GM12878 (cell line): ENCODE data around the gene UBE2C. TPM values are rescaled to one million over a fixed set of nuclear protein-coding genes. Genes with fewer than 3 reads are reported as not detected.

Experiments
- ATAC-seq: fragments of 200-7000 bp; cut with Tn5 transposase; 3 replicates; pipeline ENCODE4 v1.9.1; 2020; ENCODE audit warnings: mild to moderate bottlenecking, moderate library complexity
- BruUV-seq: library from RNA; stranded (reverse); fragments of 400-500 nt; replicated peaks from 2 replicates; lab custom pipeline; 2021; lab: Mats Ljungman, UMichigan
- CTCF ChIA-PET: fragments of 300-600 bp; sonication (Branson Sonifier 250); formaldehyde crosslinking; extraction: SDS; loops from one replicate; lab custom pipeline; 2021; ENCODE audit warnings: inconsistent platforms; lab: Yijun Ruan, JAX
- POLR2A ChIA-PET: fragments of 350-600 bp; formaldehyde crosslinking; extraction: SDS; loops from one replicate; lab custom pipeline; 2021; ENCODE audit warnings: inconsistent platforms; lab: Charles Lee
- RAD21 ChIA-PET: fragments of 300-600 bp; sonication (Branson Sonifier 250); formaldehyde crosslinking; loops from one replicate; lab custom pipeline; 2023; ENCODE audit warnings: antibody characterized with exemption; ENCODE audit not compliant: unreplicated experiment; lab: Charles Lee
- SMC1A ChIA-PET: fragments of 300-600 bp; sonication (Branson Sonifier 250); formaldehyde crosslinking; loops from one replicate; lab custom pipeline; 2023; ENCODE audit not compliant: unreplicated experiment, uncharacterized antibody; lab: Charles Lee
- DNase-seq: peaks from one replicate; pipeline ENCODE4 v3.0.0-alpha.2; 2011; ENCODE audit warnings: low read depth, low spot score
- FAIRE-seq: peaks from 3 replicates; lab custom pipeline; 2011; peaks lifted over from hg19 to GRCh38; lab: Jason Lieb, UNC
- H2AFZ ChIP-seq: 2 replicates; pipeline ENCODE4 v1.6.0; 2011; ENCODE audit warnings: low read depth, low read length, control low read depth; ENCODE audit not compliant: control insufficient read depth
- H3K27ac ChIP-seq: 2 replicates; pipeline ENCODE4 v1.5.1; 2011; ENCODE audit warnings: control low read depth; ENCODE audit not compliant: control insufficient read depth, insufficient read depth
- H3K27me3 ChIP-seq, 2 experiments: replicated peaks in 1 of 2; 2 replicates each; pipeline versions ENCODE4 v1.6.0 to v1.6.1; 2011; ENCODE audit warnings: low read length in 1 of 2; ENCODE audit not compliant: control insufficient read depth in 2 of 2, insufficient read depth in 2 of 2
- H3K36me3 ChIP-seq, 2 experiments: 2 replicates each; pipeline ENCODE4 v1.5.1; 2011; ENCODE audit warnings: low read length in 1 of 2; ENCODE audit not compliant: control insufficient read depth in 2 of 2, insufficient read depth in 2 of 2
- H3K4me1 ChIP-seq: 2 replicates; pipeline ENCODE4 v1.6.1; 2011; ENCODE audit warnings: mild to moderate bottlenecking, low read length, moderate library complexity, mixed read lengths; ENCODE audit not compliant: control insufficient read depth, insufficient read depth
- H3K4me2 ChIP-seq: 2 replicates; pipeline ENCODE4 v1.6.0; 2011; ENCODE audit warnings: control low read depth; ENCODE audit not compliant: control insufficient read depth, insufficient read depth
- H3K4me3 ChIP-seq: fragments of 200-600 bp; sonication (generic); 2 replicates; pipeline ENCODE4 v1.5.1; 2016
- H3K79me2 ChIP-seq: 2 replicates; pipeline ENCODE4 v1.6.0; 2011; ENCODE audit warnings: low read length; ENCODE audit not compliant: control insufficient read depth, insufficient read depth
- H3K9ac ChIP-seq: 2 replicates; pipeline ENCODE4 v1.8.0; 2011; ENCODE audit warnings: low read length, control low read depth, mixed read lengths; ENCODE audit not compliant: control insufficient read depth, insufficient read depth
- H3K9me3 ChIP-seq: replicated peaks from 3 replicates; pipeline ENCODE4 v1.5.1; 2011; ENCODE audit warnings: mild to moderate bottlenecking, low read length; ENCODE audit not compliant: control insufficient read depth, insufficient read depth
- H4K20me1 ChIP-seq: 2 replicates; pipeline ENCODE4 v1.6.0; 2011; ENCODE audit not compliant: control insufficient read depth, insufficient read depth
- BCL11A ChIP-seq: IDR thresholded peaks from 2 replicates; pipeline ENCODE4 v1.6.1; 2011; ENCODE audit warnings: low read depth, low read length
- CHD2 ChIP-seq: IDR thresholded peaks from 2 replicates; pipeline ENCODE4 v1.6.1; 2011; ENCODE audit warnings: low read depth, low read length, improper control_type of control experiment, borderline replicate concordance
- CHD4 ChIP-seq: fragments of 200-600 bp; sonication (generic); IDR thresholded peaks from 2 replicates; pipeline ENCODE4 v1.6.1; 2016; ENCODE audit warnings: mild to moderate bottlenecking
- EZH2 ChIP-seq: IDR thresholded peaks from 2 replicates; pipeline ENCODE4 v1.6.1; 2012; ENCODE audit warnings: low read depth, mild to moderate bottlenecking, control low read depth, inconsistent platforms, low read length, borderline replicate concordance; ENCODE audit not compliant: control insufficient read depth
- FOS ChIP-seq: IDR thresholded peaks from 3 replicates; pipeline ENCODE4 v1.6.1; 2011; ENCODE audit warnings: borderline replicate concordance; ENCODE audit not compliant: insufficient read length; ENCODE audit errors: extremely low read depth
- KLF5 ChIP-seq: fragments of 450-650 bp; IDR thresholded peaks from 2 replicates; pipeline ENCODE4 v1.6.1; 2014; ENCODE audit warnings: mild to moderate bottlenecking; ENCODE audit not compliant: partially characterized antibody
- MTA2 ChIP-seq: fragments of 450-650 bp; IDR thresholded peaks from 2 replicates; pipeline ENCODE4 v1.6.1; 2016; ENCODE audit warnings: low read depth, mild to moderate bottlenecking, moderate library complexity
- NRF1 ChIP-seq: conservative IDR thresholded peaks from 2 replicates; pipeline ENCODE4 v1.6.1; 2011; ENCODE audit warnings: mild to moderate bottlenecking, low read depth, low read length, improper control_type of control experiment
- RUNX3 ChIP-seq: IDR thresholded peaks from 2 replicates; pipeline ENCODE4 v1.6.1; 2012; ENCODE audit warnings: low read length, inconsistent platforms
- SIX5 ChIP-seq: IDR thresholded peaks from 2 replicates; pipeline ENCODE4 v1.6.1; 2011; ENCODE audit warnings: mild to moderate bottlenecking, low read depth, low read length, moderate library complexity; ENCODE audit not compliant: severe bottlenecking
- TCF12 ChIP-seq: IDR thresholded peaks from 2 replicates; pipeline ENCODE4 v1.6.1; 2011; ENCODE audit warnings: low read depth, mild to moderate bottlenecking, low read length
- TCF3 ChIP-seq: IDR thresholded peaks from 2 replicates; pipeline ENCODE4 v1.6.1; 2012; ENCODE audit warnings: low read depth, mild to moderate bottlenecking, low read length, borderline replicate concordance; ENCODE audit not compliant: insufficient read depth
- YY1 ChIP-seq: IDR thresholded peaks from 2 replicates; pipeline ENCODE4 v1.6.1; 2011; ENCODE audit warnings: low read depth, mild to moderate bottlenecking, low read length
- WGBS: methylation state at CpG from one replicate; pipeline ENCODE4 v1.1.6; 2016; ENCODE audit warnings: low lambda C conversion rate; ENCODE audit not compliant: insufficient replicate concordance, insufficient coverage; ENCODE audit errors: missing lambda C conversion rate; 5-methylcytosine and 5-hydroxymethylcytosine counted together
- in situ Hi-C: fragments of 300-500 bp; cut with MboI; formaldehyde crosslinking; loops from 9 replicates; pipeline ENCODE4 v1.14.3; 2018; ENCODE audit warnings: mixed read lengths
- intact Hi-C: fragments of 100-400 bp; cut with micrococcal nuclease; formaldehyde crosslinking; loops from one replicate; pipeline ENCODE4 v1.14.2; 2022; ENCODE audit not compliant: unreplicated experiment
- polyA plus RNA-seq, 11 experiments: library from polyadenylated mRNA; depleted of rRNA in 4 of 11; unstranded in 6 of 11; stranded (reverse) in 5 of 11; fragments of >200 nt; fragmentation: Nextera tagmentation in 4 of 11; fragmentation: Illumina TruSeq in 1 of 11; extraction: Ambion mirVana in 4 of 11; extraction: Trizol in 1 of 11; gene quantifications; 1 replicate in 1 of 11; 2 replicates in 10 of 11; pipeline versions ENCODE4 v1.2.1 to v1.2.3, GENCODE V29; 2011 to 2016; ENCODE audit warnings: inconsistent platforms in 2 of 11, missing spikeins in 2 of 11, low read depth in 1 of 11
- total RNA-seq, 4 experiments: library from RNA; depleted of rRNA in 3 of 4; stranded (reverse); fragments of >200 nt in 3 of 4; fragmentation: Illumina TruSeq in 1 of 4; extraction: Trizol in 1 of 4; gene quantifications; 2 replicates each; pipeline versions ENCODE4 v1.2.1 to v1.2.3, GENCODE V29; 2013 to 2021
- TF ChIP-seq, protein P1 (sequence below): fragments of 450-650 bp; IDR thresholded peaks from 2 replicates; pipeline ENCODE4 v1.6.1; 2014; ENCODE audit warnings: mild to moderate bottlenecking
- TF ChIP-seq, protein P2 (sequence below): IDR thresholded peaks from 2 replicates; pipeline ENCODE4 v1.6.1; 2012; ENCODE audit warnings: low read depth, low read length, improper control_type of control experiment
- TF ChIP-seq, protein P3 (sequence below): IDR thresholded peaks from 2 replicates; pipeline ENCODE4 v1.6.1; 2012; ENCODE audit warnings: mild to moderate bottlenecking, low read depth, low read length
- TF ChIP-seq, protein P4 (sequence below): fragments of 450-650 bp; IDR thresholded peaks from 2 replicates; pipeline ENCODE4 v1.6.1; 2017; ENCODE audit warnings: mild to moderate bottlenecking

UBE2C gene
- total and polyA plus RNA-seq, 10 of the 15 experiments (the other 5 are each of a cell fraction or from before 2014, with no cell fraction given), result 86.2 to 412 (median 176) TPM

DNA sequence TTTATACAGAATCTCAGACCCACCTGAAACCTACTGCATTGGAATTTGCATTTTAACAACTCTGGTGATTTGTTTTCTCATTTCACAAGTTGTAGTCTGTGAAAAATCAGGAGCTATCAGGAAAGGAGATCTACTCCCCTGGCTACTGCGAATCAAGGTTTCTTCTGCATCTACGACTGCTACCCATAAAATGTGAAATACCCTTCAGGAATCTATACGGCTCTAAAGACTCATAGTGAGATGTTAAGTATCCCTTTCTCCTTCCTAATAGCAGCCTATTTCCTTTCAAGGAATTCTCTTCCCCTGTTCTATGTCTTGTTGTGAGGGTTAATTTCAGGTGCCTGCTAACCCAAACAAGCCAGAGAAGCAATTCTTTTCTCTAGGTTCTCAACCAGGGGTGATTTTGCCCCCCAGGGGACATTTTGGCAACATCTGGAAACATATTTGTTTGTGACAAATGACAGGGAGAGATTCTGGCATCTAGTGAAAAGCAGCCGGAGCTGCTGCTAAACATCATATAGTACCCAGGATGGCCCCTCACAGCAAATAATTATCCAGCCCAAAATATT lies 47.1 kb upstream of the UBE2C start:
- H3K4me2 ChIP-seq, result no peak overlapping the region; the same call in 1 of the 2 replicates
- WGBS, result 58% methylated on average over 4 of the region's 4 CpGs
- H3K4me3 ChIP-seq, result no peak overlapping the region
- H3K4me1 ChIP-seq, result peaks cover 8% of the 10 kb centered on the region; the same call in 1 of the 2 replicates
- H3K27me3 ChIP-seq, result no peaks in the 10 kb centered on the region
- intact Hi-C loops (no loop called here), in situ Hi-C loops (no loop called here)
- BruUV-seq, result no TSS peak
- CTCF ChIA-PET, result no interaction called here
- no peaks in the 10 kb centered on the region for H3K79me2 ChIP-seq
- no peaks in the 10 kb centered on the region for H3K36me3 ChIP-seq
- H2AFZ ChIP-seq, result no peak overlapping the region
- TF ChIP-seq TCF12, result no peak
- TF ChIP-seq FOS, result no peak
- TF ChIP-seq MTA2, result no peak
- TF ChIP-seq NRF1, result no peak
- TF ChIP-seq KLF5, result no peak
- TF ChIP-seq, protein P1, sequence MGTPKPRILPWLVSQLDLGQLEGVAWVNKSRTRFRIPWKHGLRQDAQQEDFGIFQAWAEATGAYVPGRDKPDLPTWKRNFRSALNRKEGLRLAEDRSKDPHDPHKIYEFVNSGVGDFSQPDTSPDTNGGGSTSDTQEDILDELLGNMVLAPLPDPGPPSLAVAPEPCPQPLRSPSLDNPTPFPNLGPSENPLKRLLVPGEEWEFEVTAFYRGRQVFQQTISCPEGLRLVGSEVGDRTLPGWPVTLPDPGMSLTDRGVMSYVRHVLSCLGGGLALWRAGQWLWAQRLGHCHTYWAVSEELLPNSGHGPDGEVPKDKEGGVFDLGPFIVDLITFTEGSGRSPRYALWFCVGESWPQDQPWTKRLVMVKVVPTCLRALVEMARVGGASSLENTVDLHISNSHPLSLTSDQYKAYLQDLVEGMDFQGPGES, result no peak
- TF ChIP-seq CHD4, result no peak
- TF ChIP-seq EZH2, result no peak
- no peak for TF ChIP-seq SIX5
- TF ChIP-seq, protein P2, sequence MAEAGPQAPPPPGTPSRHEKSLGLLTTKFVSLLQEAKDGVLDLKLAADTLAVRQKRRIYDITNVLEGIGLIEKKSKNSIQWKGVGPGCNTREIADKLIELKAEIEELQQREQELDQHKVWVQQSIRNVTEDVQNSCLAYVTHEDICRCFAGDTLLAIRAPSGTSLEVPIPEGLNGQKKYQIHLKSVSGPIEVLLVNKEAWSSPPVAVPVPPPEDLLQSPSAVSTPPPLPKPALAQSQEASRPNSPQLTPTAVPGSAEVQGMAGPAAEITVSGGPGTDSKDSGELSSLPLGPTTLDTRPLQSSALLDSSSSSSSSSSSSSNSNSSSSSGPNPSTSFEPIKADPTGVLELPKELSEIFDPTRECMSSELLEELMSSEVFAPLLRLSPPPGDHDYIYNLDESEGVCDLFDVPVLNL, result no peak
- no peak for TF ChIP-seq RUNX3
- no peak for TF ChIP-seq CHD2
- no peak for TF ChIP-seq TCF3
- TF ChIP-seq YY1, result no peak
- TF ChIP-seq BCL11A, result no peak
- TF ChIP-seq, protein P3, sequence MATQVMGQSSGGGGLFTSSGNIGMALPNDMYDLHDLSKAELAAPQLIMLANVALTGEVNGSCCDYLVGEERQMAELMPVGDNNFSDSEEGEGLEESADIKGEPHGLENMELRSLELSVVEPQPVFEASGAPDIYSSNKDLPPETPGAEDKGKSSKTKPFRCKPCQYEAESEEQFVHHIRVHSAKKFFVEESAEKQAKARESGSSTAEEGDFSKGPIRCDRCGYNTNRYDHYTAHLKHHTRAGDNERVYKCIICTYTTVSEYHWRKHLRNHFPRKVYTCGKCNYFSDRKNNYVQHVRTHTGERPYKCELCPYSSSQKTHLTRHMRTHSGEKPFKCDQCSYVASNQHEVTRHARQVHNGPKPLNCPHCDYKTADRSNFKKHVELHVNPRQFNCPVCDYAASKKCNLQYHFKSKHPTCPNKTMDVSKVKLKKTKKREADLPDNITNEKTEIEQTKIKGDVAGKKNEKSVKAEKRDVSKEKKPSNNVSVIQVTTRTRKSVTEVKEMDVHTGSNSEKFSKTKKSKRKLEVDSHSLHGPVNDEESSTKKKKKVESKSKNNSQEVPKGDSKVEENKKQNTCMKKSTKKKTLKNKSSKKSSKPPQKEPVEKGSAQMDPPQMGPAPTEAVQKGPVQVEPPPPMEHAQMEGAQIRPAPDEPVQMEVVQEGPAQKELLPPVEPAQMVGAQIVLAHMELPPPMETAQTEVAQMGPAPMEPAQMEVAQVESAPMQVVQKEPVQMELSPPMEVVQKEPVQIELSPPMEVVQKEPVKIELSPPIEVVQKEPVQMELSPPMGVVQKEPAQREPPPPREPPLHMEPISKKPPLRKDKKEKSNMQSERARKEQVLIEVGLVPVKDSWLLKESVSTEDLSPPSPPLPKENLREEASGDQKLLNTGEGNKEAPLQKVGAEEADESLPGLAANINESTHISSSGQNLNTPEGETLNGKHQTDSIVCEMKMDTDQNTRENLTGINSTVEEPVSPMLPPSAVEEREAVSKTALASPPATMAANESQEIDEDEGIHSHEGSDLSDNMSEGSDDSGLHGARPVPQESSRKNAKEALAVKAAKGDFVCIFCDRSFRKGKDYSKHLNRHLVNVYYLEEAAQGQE, result no peak
- TF ChIP-seq, protein P4, sequence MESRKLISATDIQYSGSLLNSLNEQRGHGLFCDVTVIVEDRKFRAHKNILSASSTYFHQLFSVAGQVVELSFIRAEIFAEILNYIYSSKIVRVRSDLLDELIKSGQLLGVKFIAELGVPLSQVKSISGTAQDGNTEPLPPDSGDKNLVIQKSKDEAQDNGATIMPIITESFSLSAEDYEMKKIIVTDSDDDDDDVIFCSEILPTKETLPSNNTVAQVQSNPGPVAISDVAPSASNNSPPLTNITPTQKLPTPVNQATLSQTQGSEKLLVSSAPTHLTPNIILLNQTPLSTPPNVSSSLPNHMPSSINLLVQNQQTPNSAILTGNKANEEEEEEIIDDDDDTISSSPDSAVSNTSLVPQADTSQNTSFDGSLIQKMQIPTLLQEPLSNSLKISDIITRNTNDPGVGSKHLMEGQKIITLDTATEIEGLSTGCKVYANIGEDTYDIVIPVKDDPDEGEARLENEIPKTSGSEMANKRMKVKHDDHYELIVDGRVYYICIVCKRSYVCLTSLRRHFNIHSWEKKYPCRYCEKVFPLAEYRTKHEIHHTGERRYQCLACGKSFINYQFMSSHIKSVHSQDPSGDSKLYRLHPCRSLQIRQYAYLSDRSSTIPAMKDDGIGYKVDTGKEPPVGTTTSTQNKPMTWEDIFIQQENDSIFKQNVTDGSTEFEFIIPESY, result no peak
- ATAC-seq (no peak), DNase-seq (no peak), FAIRE-seq (no peak)
- POLR2A ChIA-PET, result interaction anchor here (0.6 kb wide), 1 partner anchor 170 kb away, joined by 5 read pairs; no protein-coding TSS in a partner anchor
- H4K20me1 ChIP-seq, result no peaks in the 10 kb centered on the region
- no peak overlapping the region for H3K27ac ChIP-seq
- RAD21 ChIA-PET, result no interaction called here
- H3K9me3 ChIP-seq, result no peaks in the 10 kb centered on the region
- H3K9ac ChIP-seq, result no peak overlapping the region
- SMC1A ChIA-PET, result no interaction called here
